HG03066 (cell line): ENCODE data around the gene CTNNB1.
"Not testable (repeated sequence)": the region's sequence is repeated elsewhere in the genome, so short reads cannot be mapped to it uniquely, and the experiment has no call there.

Experiments used
- ATAC-seq: cut with Tn5 transposase; IDR thresholded peaks from one replicate; pipeline ENCODE4 v1.9.1; 2021; ENCODE audit warnings: low read depth; ENCODE audit not compliant: unreplicated experiment

The CTNNB1 gene

GRCh38 chr3:41248525-41248924 lies 49.2 kb downstream of the CTNNB1 start:
- no peak for ATAC-seq

GRCh38 chr3:41249318-41249717 lies 50.0 kb downstream of the CTNNB1 start:
- ATAC-seq, result no peak

GRCh38 chr3:41250825-41251224 lies 51.5 kb downstream of the CTNNB1 start:
- ATAC-seq, result no peak

GRCh38 chr3:41251593-41251992 lies 52.3 kb downstream of the CTNNB1 start:
- no peak for ATAC-seq

GRCh38 chr3:41258239-41258800 lies 59.0 kb downstream of the CTNNB1 start:
- no peak for ATAC-seq

GRCh38 chr3:41259449-41260062 lies 60.3 kb downstream of the CTNNB1 start:
- ATAC-seq, result no peak

GRCh38 chr3:41260063-41260450 lies 60.8 kb downstream of the CTNNB1 start:
- ATAC-seq, result no peak

- ATAC-seq, result no peak
Observed at GRCh38 chr3:41265011-41265545, 65.8 kb downstream of the CTNNB1 start.

GRCh38 chr3:41265823-41266273 lies 66.5 kb downstream of the CTNNB1 start:
- ATAC-seq, result no peak

GRCh38 chr3:41267975-41268640 lies 68.8 kb downstream of the CTNNB1 start:
- ATAC-seq, result no peak

GRCh38 chr3:41272667-41273066 lies 73.4 kb downstream of the CTNNB1 start:
- ATAC-seq, result no peak

GRCh38 chr3:41274944-41275668 lies 75.8 kb downstream of the CTNNB1 start:
- no peak for ATAC-seq

- no peak for ATAC-seq
Observed at GRCh38 chr3:41276191-41276590, 76.9 kb downstream of the CTNNB1 start.

GRCh38 chr3:41277790-41278465 lies 78.6 kb downstream of the CTNNB1 start:
- no peak for ATAC-seq

GRCh38 chr3:41284934-41285333 lies 85.6 kb downstream of the CTNNB1 start:
- ATAC-seq, result not testable (repeated sequence)

- ATAC-seq, result no peak
Observed at GRCh38 chr3:41286305-41286704, 87.0 kb downstream of the CTNNB1 start.

- no peak for ATAC-seq
Observed at GRCh38 chr3:41288785-41289184, 89.5 kb downstream of the CTNNB1 start.
